Measurements from ENCODE around the gene USP31. TPM values are rescaled to one million over a fixed set of nuclear protein-coding genes. Genes with fewer than 3 reads are reported as not detected.

Gene USP31
- total and polyA plus RNA-seq, 2 of the 8 experiments (the other 6 are each of a cell fraction or from before 2014, with no cell fraction given), result 6.7 to 19.0 TPM

DNA sequence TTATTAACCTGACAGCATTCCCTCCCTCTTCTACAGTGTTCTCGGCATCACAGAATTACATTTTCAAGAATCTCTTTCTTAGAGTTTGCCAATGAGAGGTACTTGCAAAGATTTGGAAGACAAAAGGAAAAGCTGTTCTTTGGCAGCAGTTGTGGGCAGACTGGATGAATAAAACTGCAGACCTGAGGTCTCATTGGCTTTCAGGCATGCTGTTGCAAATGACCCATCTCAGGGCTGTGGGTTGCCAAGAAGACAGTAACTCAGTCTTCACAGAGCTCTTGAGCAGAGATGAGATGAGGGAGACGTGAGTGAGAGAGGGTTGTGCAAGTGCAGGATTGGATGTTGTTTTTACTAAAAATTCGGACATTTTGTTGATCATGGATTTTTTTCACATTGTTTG lies 11.3 kb upstream of the USP31 start:
- peaks cover 0 to 4% of the 10 kb centered on the region in 2 experiments; a peak in 1 of 4 replicates for H3K9me3 ChIP-seq (ENCODE audit: insufficient read depth in 2 of 2, low read depth in 1 of 2, low read length in 1 of 2)
- FAIRE-seq (peak; percentile 24), DNase-seq (ENCODE audit: low read depth in 1 of 2, low spot score in 2 of 2) (no peak)
- POLR2A ChIA-PET (ENCODE audit: partially characterized antibody), result no interaction called here
- no peaks in the 10 kb centered on the region for H3K23me2 ChIP-seq (ENCODE audit: low read depth, low read length)
- CTCF ChIA-PET (ENCODE audit: partially characterized antibody), result interaction anchor here (1.4 to 2.1 kb wide), 2 partner anchors 21 to 275 kb away, joined by 3 to 4 read pairs; no protein-coding TSS in a partner anchor
- H3K27ac ChIP-seq (ENCODE audit: low read depth, low read length), result no peak overlapping the region
- H2BK120ac ChIP-seq (replicated peaks; ENCODE audit: low read depth, low read length), result no peak overlapping the region
- H2BK15ac ChIP-seq (ENCODE audit: low read length), result 0 out of 2 replicates have a peak overlapping the region, but pooled peaks have one; percentile 37
- no peak overlapping the region for H4K8ac ChIP-seq (ENCODE audit: extremely low read depth, insufficient read depth, low read length)
- H3K56ac ChIP-seq (replicated peaks; ENCODE audit: insufficient read length, low read depth, low read length), result no peak overlapping the region
- H4K20me1 ChIP-seq (replicated peaks in 1 of 2; ENCODE audit: control insufficient read depth in 1 of 2, insufficient read depth in 2 of 2, low read length in 2 of 2), result no peaks in the 10 kb centered on the region
- H3K23ac ChIP-seq (ENCODE audit: insufficient read length), result no peak overlapping the region
- H3K79me1 ChIP-seq (ENCODE audit: low read depth, low read length), result no peaks in the 10 kb centered on the region
- 0 out of 2 replicates have a peak, but pooled peaks have one; percentile 34 for TF ChIP-seq TAF1 (IDR thresholded peaks at IDR 0.05; ENCODE audit: low read depth, low read length)
- TF ChIP-seq, protein P1, sequence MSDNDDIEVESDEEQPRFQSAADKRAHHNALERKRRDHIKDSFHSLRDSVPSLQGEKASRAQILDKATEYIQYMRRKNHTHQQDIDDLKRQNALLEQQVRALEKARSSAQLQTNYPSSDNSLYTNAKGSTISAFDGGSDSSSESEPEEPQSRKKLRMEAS (IDR thresholded peaks at IDR 0.05), result no peak
- no peak overlapping the region for H3K4ac ChIP-seq (replicated peaks; ENCODE audit: insufficient read length, low read depth, low read length)
- no peaks in the 10 kb centered on the region for H3K36me3 ChIP-seq (ENCODE audit: control insufficient read depth in 2 of 4, insufficient read depth in 4 of 4, low read length in 3 of 4)
- no peak overlapping the region for H3K14ac ChIP-seq (ENCODE audit: insufficient read length)
- H3K9ac ChIP-seq (replicated peaks in 1 of 4; ENCODE audit: extremely low read depth in 1 of 4, low read depth in 3 of 4, low read length in 3 of 4), result no peak overlapping the region
- peak overlapping the region in 1 of 2 experiments; percentile 47; a peak in 1 of 4 replicates for H3K4me2 ChIP-seq (ENCODE audit: insufficient read depth in 1 of 2, low read depth in 2 of 2, low read length in 2 of 2)
- H2BK5ac ChIP-seq (ENCODE audit: low read depth, low read length), result no peak overlapping the region
- H3K27me3 ChIP-seq (replicated peaks in 1 of 4; ENCODE audit: control insufficient read depth in 3 of 4, extremely low read depth in 1 of 4, insufficient read depth in 3 of 4, low read length in 3 of 4), result no peaks in the 10 kb centered on the region
- H3K4me1 ChIP-seq (replicated peaks in 1 of 4; ENCODE audit: control insufficient read depth in 3 of 4, insufficient read depth in 4 of 4, low read length in 3 of 4), result no peaks in the 10 kb centered on the region; a peak in 1 of 7 replicates
- WGBS, 2 experiments (ENCODE audit: extremely low coverage in 1 of 2, insufficient coverage in 1 of 2, insufficient read length in 1 of 2, insufficient replicate concordance in 2 of 2, low coverage in 1 of 2, low lambda C conversion rate in 2 of 2, missing lambda C conversion rate in 1 of 2), result 76% methylated on average over 3 of the region's 3 CpGs; no CpG with 5 or more reads in 1 of the 2 experiments
- no peak overlapping the region for H3K18ac ChIP-seq (ENCODE audit: extremely low read depth, low read length)
- H4K5ac ChIP-seq (ENCODE audit: insufficient read length, low read depth, low read length), result no peak overlapping the region
- H4K91ac ChIP-seq (replicated peaks; ENCODE audit: insufficient read length, low read length), result no peak overlapping the region
- no peak overlapping the region for H2AFZ ChIP-seq (ENCODE audit: low read length)
- no peak overlapping the region for H2AK5ac ChIP-seq (ENCODE audit: low read depth, low read length)
- no peak overlapping the region for H3K4me3 ChIP-seq (ENCODE audit: extremely low read depth in 1 of 4, insufficient read depth in 2 of 4, low read depth in 3 of 4, low read length in 4 of 4)
- H2BK20ac ChIP-seq (ENCODE audit: low read length), result peak overlapping the region; percentile 48; the same call in 1 of the 2 replicates
- H3K79me2 ChIP-seq (ENCODE audit: control insufficient read depth in 1 of 2, insufficient read depth in 2 of 2, low read length in 2 of 2), result no peaks in the 10 kb centered on the region
- no peak overlapping the region for H2BK12ac ChIP-seq (ENCODE audit: low read depth, low read length)
